Activated T-cell treated with anti-CD3 and anti-CD28 coated beads for 48 hours (primary cell): ENCODE measurements around the gene FBP2.
"Not testable (repeated sequence)": the region's sequence is repeated elsewhere in the genome, so short reads cannot be mapped to it uniquely, and the experiment has no call there.

Experiments used
- DNase-seq: peaks from one replicate; pipeline ENCODE4 v3.0.0-alpha.2; 2020; ENCODE audit warnings: low read depth

Gene FBP2

GRCh38 chr9:94606646-94607422, 13.2 kb upstream of the FBP2 start:
- no peak for DNase-seq

- DNase-seq = peak; percentile 69
Observed at GRCh38 chr9:94603259-94604160, 9.9 kb upstream of the FBP2 start.

GRCh38 chr9:94602666-94603065, 9.0 kb upstream of the FBP2 start:
- DNase-seq = no peak

- DNase-seq = no peak
Observed at GRCh38 chr9:94600715-94601114, 7.1 kb upstream of the FBP2 start.

GRCh38 chr9:94600258-94600657, 6.6 kb upstream of the FBP2 start:
- DNase-seq = no peak

DNA sequence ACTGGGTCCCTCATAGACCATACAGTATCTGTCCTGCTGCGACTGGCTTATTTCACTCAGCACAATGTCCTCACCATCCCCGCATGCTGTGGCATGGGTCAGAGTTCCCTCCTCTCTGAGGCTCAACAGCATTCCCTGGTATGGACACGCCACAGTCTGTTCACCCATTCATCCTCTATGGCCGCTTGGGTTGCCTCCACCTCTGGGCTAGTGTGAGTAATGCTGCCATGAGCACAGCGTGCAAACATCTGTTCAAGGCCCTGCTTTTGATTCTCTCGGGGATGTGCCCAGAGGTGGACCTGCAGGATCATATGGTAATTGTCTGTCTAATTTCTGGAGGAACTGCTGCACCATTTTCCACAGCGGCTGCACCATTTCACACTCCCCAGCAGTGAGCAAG, 5.5 kb upstream of the FBP2 start:
- no peak for DNase-seq

DNA sequence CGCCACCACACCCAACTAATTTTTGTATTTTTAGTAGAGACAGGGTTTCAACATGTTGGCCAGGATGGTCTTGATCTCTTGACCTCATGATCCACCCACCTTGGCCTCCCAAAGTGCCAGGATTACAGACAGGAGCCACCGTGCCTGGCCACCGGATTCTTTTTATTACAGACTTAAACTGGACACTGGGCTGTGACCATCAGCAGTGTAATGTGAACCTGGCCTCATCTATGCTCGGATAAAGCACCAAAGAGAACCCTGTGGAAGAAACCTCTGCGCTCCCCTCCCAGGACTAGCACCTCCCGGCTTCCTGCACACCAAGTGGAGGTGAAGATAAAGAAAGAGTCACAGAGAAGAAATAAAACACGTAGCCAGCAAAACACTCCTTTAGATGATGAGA, 941 bp downstream of the FBP2 start:
- not testable (repeated sequence) for DNase-seq

DNA sequence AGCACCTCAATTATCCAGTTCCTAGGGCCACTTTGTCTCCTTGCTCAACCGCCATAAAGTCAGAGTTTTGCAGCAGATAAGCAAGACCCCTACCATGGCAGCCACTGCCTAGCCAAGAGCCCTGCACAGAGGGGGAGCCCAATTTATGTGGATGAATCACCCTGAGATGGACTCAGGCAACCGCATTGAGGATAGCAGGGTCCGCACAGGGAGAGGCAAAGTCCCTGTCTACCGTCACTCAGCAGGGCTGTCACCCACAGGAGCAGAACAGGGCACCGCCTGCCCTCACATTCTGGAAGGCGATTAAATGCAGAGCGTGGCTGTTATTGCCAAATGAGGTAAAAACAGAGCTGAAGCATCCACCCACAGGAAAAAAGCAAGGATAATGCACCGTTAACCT, 1.7 kb downstream of the FBP2 start:
- DNase-seq = no peak

- not testable (repeated sequence) for DNase-seq
Observed at GRCh38 chr9:94591046-94591545, 2.5 kb downstream of the FBP2 start.

GRCh38 chr9:94588681-94589080, 4.9 kb downstream of the FBP2 start:
- no peak for DNase-seq

DNA sequence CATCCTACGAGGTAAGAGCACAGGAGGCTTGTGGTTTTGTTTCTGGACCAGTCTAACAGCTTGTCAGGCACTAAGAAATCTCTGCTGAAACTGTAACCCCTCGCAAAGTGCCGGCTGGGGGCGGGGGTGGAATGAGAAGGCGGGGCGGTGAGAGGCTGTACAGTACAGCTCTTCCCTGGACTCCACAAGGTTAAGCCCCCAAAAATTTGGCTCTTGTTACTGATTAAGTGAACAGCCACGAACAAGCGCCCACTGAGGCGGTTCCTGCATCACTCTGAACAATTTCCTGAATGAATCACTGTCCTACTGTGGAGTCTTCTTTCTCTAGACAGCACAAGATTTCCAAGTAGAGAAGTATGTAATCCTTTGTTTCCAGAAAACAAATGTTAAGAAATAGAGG, 6.8 kb downstream of the FBP2 start:
- DNase-seq = no peak

DNA sequence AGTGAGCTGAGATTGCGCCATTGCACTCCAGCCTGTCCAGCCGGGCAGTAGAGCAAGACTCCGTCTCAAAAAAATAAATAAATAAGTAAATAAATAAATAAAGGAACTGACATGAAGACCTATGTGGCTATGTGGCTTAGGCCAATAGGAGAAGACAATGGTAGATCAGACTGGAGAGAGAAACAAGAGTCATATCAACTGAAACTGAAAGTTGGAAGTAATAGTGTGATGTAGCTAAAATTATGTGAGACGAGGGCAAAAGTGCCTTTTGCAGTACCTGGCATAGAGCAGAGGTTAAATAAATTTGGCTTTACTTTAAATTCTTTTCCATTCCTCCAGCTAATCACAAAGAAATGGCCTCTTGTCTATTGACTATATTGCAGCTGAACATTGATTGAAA, 7.3 kb downstream of the FBP2 start:
- no peak for DNase-seq

DNA sequence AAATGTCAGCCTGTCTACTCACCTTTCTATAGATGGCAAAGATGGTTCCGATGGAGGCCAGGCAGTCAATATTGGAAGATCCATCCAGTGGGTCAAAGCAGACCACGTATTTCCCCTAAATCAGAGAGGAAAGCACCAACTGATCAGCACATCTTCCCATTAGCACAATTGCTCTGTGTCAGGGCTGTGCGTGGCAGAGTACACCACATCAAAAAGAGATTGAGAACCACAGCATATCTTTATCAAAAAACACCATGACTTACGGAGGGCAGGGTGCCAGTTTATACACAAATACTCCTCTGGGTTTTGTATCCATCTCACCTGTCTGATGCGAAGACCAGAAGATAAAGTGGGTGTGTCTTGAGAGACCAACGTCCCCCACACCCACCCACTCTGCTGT, 9.1 kb downstream of the FBP2 start:
- no peak for DNase-seq

GRCh38 chr9:94581728-94582127, 11.9 kb downstream of the FBP2 start:
- no peak for DNase-seq

DNA sequence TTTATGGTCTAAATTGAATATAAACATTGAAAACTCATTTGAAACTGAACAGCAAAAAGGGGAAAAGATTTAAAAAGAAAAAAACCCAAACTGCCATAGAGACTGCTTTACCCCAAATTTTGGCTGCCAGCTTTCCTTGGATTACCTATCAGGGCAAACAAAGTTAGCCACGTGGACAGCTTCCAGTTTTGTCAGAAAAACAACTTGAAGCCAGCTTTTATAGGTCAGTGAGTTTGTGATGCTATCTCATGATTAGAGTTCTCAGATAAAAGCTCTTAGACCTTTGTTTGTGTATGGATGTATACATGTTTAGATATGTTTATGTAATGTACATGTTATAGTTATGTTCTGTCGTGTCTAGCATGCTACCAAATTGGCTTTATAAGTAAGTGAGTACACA, 16.1 kb downstream of the FBP2 start:
- DNase-seq = no peak

- no peak for DNase-seq
Observed at GRCh38 chr9:94577036-94577435, 16.6 kb downstream of the FBP2 start.

GRCh38 chr9:94576131-94576530, 17.5 kb downstream of the FBP2 start:
- no peak for DNase-seq

GRCh38 chr9:94568972-94569712, 24.5 kb downstream of the FBP2 start:
- DNase-seq = no peak

GRCh38 chr9:94568250-94568889, 25.3 kb downstream of the FBP2 start:
- no peak for DNase-seq

- DNase-seq = no peak
Observed at GRCh38 chr9:94567271-94567670, 26.4 kb downstream of the FBP2 start.

GRCh38 chr9:94566550-94566949, 27.1 kb downstream of the FBP2 start:
- DNase-seq = no peak

DNA sequence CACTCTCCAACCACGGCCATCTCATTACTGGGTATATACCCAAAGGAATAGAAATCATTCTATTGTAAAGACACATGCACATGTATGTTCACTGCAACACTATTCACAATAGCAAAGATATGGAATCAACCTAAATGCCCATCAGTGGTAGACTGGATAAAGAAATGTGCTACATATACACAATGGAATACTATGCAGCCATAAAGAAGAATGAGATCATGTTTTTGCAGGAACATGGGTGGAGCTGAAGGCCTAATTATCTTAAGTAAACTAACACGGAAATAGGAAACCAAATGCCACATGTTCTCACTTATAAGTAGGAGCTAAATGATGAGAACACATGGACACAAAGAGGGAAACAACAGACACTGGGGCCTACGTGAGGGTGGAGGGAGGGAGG, 29.3 kb downstream of the FBP2 start:
- DNase-seq = not testable (repeated sequence)
